Urinary bladder (tissue), 4 donors: Measurements from ENCODE around the gene FHAD1. TPM values are rescaled to one million over a fixed set of nuclear protein-coding genes. Genes with fewer than 3 reads are reported as not detected.
"Not testable (repeated sequence)": the region's sequence is repeated elsewhere in the genome, so short reads cannot be mapped to it uniquely, and the experiment has no call there.

ENCODE experiments used
- DNase-seq: peaks from one replicate; pipeline ENCODE4 v3.0.0-alpha.2; 2015; ENCODE audit errors: extremely low spot score
- H3K27ac ChIP-seq: one replicate; pipeline ENCODE4 v1.5.1; 2013; ENCODE audit warnings: low read depth, mild to moderate bottlenecking, moderate library complexity
- H3K36me3 ChIP-seq: one replicate; pipeline ENCODE4 v1.6.1; 2013; ENCODE audit warnings: mild to moderate bottlenecking, moderate library complexity; ENCODE audit not compliant: insufficient read depth
- H3K4me1 ChIP-seq: one replicate; pipeline ENCODE4 v1.6.1; 2013; ENCODE audit warnings: mild to moderate bottlenecking, moderate library complexity; ENCODE audit not compliant: insufficient read depth
- H3K4me3 ChIP-seq: one replicate; pipeline ENCODE4 v1.5.1; 2013; ENCODE audit warnings: low read depth, low read length
- WGBS: extraction: QIAGEN DNeasy Blood & Tissue Kit; methylation state at CpG from one replicate; pipeline ENCODE4 v1.1.7; 2013; 5-methylcytosine and 5-hydroxymethylcytosine counted together
- polyA plus RNA-seq: library from polyadenylated mRNA; stranded (reverse); fragments of 200-250 nt; gene quantifications from one replicate; pipeline ENCODE4 v1.2.3, GENCODE V29; 2013
- total RNA-seq: library from RNA; depleted of rRNA; stranded (reverse); fragments of >200 nt; gene quantifications from one replicate; pipeline ENCODE4 v1.2.3, GENCODE V29; 2014
- donor health status: healthy with polysubstance abuse.
- donor health status: healthy.

Gene FHAD1
- total and polyA plus RNA-seq, 2 donors = 0.38 to 2.0 TPM

- H3K4me3 ChIP-seq, H3K4me1 ChIP-seq, H3K27ac ChIP-seq, H3K36me3 ChIP-seq, DNase-seq: not testable (repeated sequence)
- WGBS = 67% methylated on average over 7 of the region's 9 CpGs
Observed at GRCh38 chr1:15379151-15379550, 132.1 kb downstream of the FHAD1 start.

- H3K4me3 ChIP-seq = no peak overlapping the region
- no peak overlapping the region for H3K27ac ChIP-seq
- 90% methylated on average over 22 of the region's 22 CpGs for WGBS
- DNase-seq = no peak
- no peaks in the 10 kb centered on the region for H3K4me1 ChIP-seq
- H3K36me3 ChIP-seq = no peaks in the 10 kb centered on the region
Observed at GRCh38 chr1:15380601-15381508, 133.8 kb downstream of the FHAD1 start.

GRCh38 chr1:15381805-15382204 lies 134.8 kb downstream of the FHAD1 start:
- Histone ChIP-seq H3K4me3 (no peak overlapping the region), H3K36me3 (no peaks in the 10 kb centered on the region), H3K4me1 (no peaks in the 10 kb centered on the region), H3K27ac (no peak overlapping the region)
- DNase-seq = no peak
- whole genome bisulfite sequencing = 94% methylated on average over 12 of the region's 12 CpGs

- WGBS = 90% methylated on average over 26 of the region's 26 CpGs
Observed at GRCh38 chr1:15382601-15383518, 135.8 kb downstream of the FHAD1 start.

GRCh38 chr1:15383810-15384209 lies 136.8 kb downstream of the FHAD1 start:
- H3K4me3 ChIP-seq = no peak overlapping the region
- no peak overlapping the region for H3K27ac ChIP-seq
- no peaks in the 10 kb centered on the region for H3K36me3 ChIP-seq
- 95% methylated on average over 5 of the region's 5 CpGs for WGBS
- DNase-seq = no peak
- H3K4me1 ChIP-seq = no peaks in the 10 kb centered on the region

More at GRCh38 chr1:15382601-15383518, 135.8 kb downstream of the FHAD1 start:
- H3K36me3 ChIP-seq = no peaks in the 10 kb centered on the region
- no peak for DNase-seq
- H3K27ac ChIP-seq = no peak overlapping the region
- H3K4me1 ChIP-seq = no peaks in the 10 kb centered on the region
- H3K4me3 ChIP-seq = no peak overlapping the region

GRCh38 chr1:15384301-15384901 lies 137.4 kb downstream of the FHAD1 start:
- H3K36me3 ChIP-seq = no peaks in the 10 kb centered on the region
- H3K4me1 ChIP-seq = no peaks in the 10 kb centered on the region
- WGBS = 71% methylated on average over 20 of the region's 20 CpGs
- no peak for DNase-seq
- no peak overlapping the region for H3K4me3 ChIP-seq
- no peak overlapping the region for H3K27ac ChIP-seq

GRCh38 chr1:15385420-15385819 lies 138.4 kb downstream of the FHAD1 start:
- DNase-seq = no peak
- no peak overlapping the region for H3K27ac ChIP-seq
- no peaks in the 10 kb centered on the region for H3K36me3 ChIP-seq
- WGBS = 93% methylated on average over 3 of the region's 3 CpGs
- H3K4me1 ChIP-seq = no peaks in the 10 kb centered on the region
- H3K4me3 ChIP-seq = no peak overlapping the region

GRCh38 chr1:15386164-15386749 lies 139.2 kb downstream of the FHAD1 start:
- DNase-seq = no peak
- Histone ChIP-seq H3K4me1 (no peaks in the 10 kb centered on the region), H3K4me3 (no peak overlapping the region), H3K36me3 (no peaks in the 10 kb centered on the region), H3K27ac (no peak overlapping the region)
- WGBS = 24% methylated on average over 17 of the region's 17 CpGs

- no peak overlapping the region for H3K27ac ChIP-seq
- no peaks in the 10 kb centered on the region for H3K36me3 ChIP-seq
- DNase-seq = no peak
- H3K4me1 ChIP-seq = no peaks in the 10 kb centered on the region
- no peak overlapping the region for H3K4me3 ChIP-seq
- 78% methylated on average over 15 of the region's 15 CpGs for WGBS
Observed at GRCh38 chr1:15388201-15388880, 141.3 kb downstream of the FHAD1 start.

GRCh38 chr1:15389828-15390227 lies 142.8 kb downstream of the FHAD1 start:
- not testable (repeated sequence) for H3K36me3 ChIP-seq, H3K4me3 ChIP-seq, H3K4me1 ChIP-seq, DNase-seq, H3K27ac ChIP-seq
- WGBS = 95% methylated on average over 8 of the region's 8 CpGs

GRCh38 chr1:15390667-15391066 lies 143.6 kb downstream of the FHAD1 start:
- DNase-seq = no peak
- Histone ChIP-seq H3K36me3 (no peaks in the 10 kb centered on the region), H3K4me1 (no peaks in the 10 kb centered on the region), H3K4me3 (no peak overlapping the region), H3K27ac (no peak overlapping the region)
- WGBS = 92% methylated on average over 8 of the region's 8 CpGs

GRCh38 chr1:15391366-15391765 lies 144.3 kb downstream of the FHAD1 start:
- H3K36me3 ChIP-seq = no peaks in the 10 kb centered on the region
- H3K4me1 ChIP-seq = no peaks in the 10 kb centered on the region
- no peak overlapping the region for H3K4me3 ChIP-seq
- no peak overlapping the region for H3K27ac ChIP-seq
- WGBS = 51% methylated on average over 4 of the region's 4 CpGs
- no peak for DNase-seq
